HG03097 (cell line): ENCODE results near the gene GMPPA.

Experiments used
- ATAC-seq: cut with Tn5 transposase; IDR thresholded peaks from one replicate; pipeline ENCODE4 v1.9.1; 2021; ENCODE audit not compliant: unreplicated experiment, low FRiP score

GMPPA gene

GRCh38 chr2:219551441-219552381 is 53.0 kb downstream of the GMPPA start:
- peak; percentile 19 for ATAC-seq

GRCh38 chr2:219552382-219553167 is 53.9 kb downstream of the GMPPA start:
- peak; percentile 81 for ATAC-seq

GRCh38 chr2:219553168-219553417 is 54.4 kb downstream of the GMPPA start:
- ATAC-seq: no peak

- no peak for ATAC-seq
Measured at GRCh38 chr2:219553463-219553963, 54.8 kb downstream of the GMPPA start.

- ATAC-seq: no peak
Measured at GRCh38 chr2:219554350-219554749, 55.7 kb downstream of the GMPPA start.

GRCh38 chr2:219555956-219556355 is 57.3 kb downstream of the GMPPA start:
- ATAC-seq: no peak

GRCh38 chr2:219556413-219556812 is 57.7 kb downstream of the GMPPA start:
- no peak for ATAC-seq
